ENCODE results near the gene PRKCA. TPM values are rescaled to one million over a fixed set of nuclear protein-coding genes. Genes with fewer than 3 reads are reported as not detected.

PRKCA gene
- polyA plus RNA-seq, 2 donors = 1.2 to 1.3 TPM

GRCh38 chr17:66412857-66413558, 110.6 kb downstream of the PRKCA start:
- Histone ChIP-seq H3K27me3 (ENCODE audit: control insufficient read depth in 1 of 2, insufficient read depth in 2 of 2, low read length in 2 of 2) (no peaks in the 10 kb centered on the region), H3K27ac (ENCODE audit: low read depth in 2 of 2, low read length in 1 of 2) (no peak overlapping the region), H3K36me3 (ENCODE audit: control insufficient read depth in 2 of 2, insufficient read depth in 2 of 2, low read length in 1 of 2) (no peaks in the 10 kb centered on the region), H3K4me1 (ENCODE audit: control insufficient read depth in 2 of 2, insufficient read depth in 2 of 2, low read length in 1 of 2) (peaks cover 0 to 2% of the 10 kb centered on the region in 2 donors), H3K4me3 (ENCODE audit: low read depth in 1 of 2, low read length in 2 of 2) (no peak overlapping the region), H3K9me3 (ENCODE audit: control insufficient read depth in 2 of 2, insufficient read depth in 1 of 2, low read depth in 1 of 2, low read length in 1 of 2) (no peaks in the 10 kb centered on the region)
- WGBS, 2 donors = 87 to 88% methylated on average over 8 of the region's 8 CpGs

GRCh38 chr17:66413559-66414520, 111.4 kb downstream of the PRKCA start:
- 71 to 79% methylated on average over 13 of the region's 13 CpGs for WGBS, 2 donors

GRCh38 chr17:66414561-66415175, 112.3 kb downstream of the PRKCA start:
- Histone ChIP-seq H3K4me1 (ENCODE audit: control insufficient read depth in 2 of 2, insufficient read depth in 2 of 2, low read length in 1 of 2) (peaks cover 0 to 2% of the 10 kb centered on the region in 2 donors), H3K4me3 (ENCODE audit: low read depth in 1 of 2, low read length in 2 of 2) (no peak overlapping the region), H3K27ac (ENCODE audit: low read depth in 2 of 2, low read length in 1 of 2) (no peak overlapping the region), H3K27me3 (ENCODE audit: control insufficient read depth in 1 of 2, insufficient read depth in 2 of 2, low read length in 2 of 2) (no peaks in the 10 kb centered on the region), H3K9me3 (ENCODE audit: control insufficient read depth in 2 of 2, insufficient read depth in 1 of 2, low read depth in 1 of 2, low read length in 1 of 2) (no peaks in the 10 kb centered on the region), H3K36me3 (ENCODE audit: control insufficient read depth in 2 of 2, insufficient read depth in 2 of 2, low read length in 1 of 2) (no peaks in the 10 kb centered on the region)
- WGBS, 2 donors = 63 to 90% methylated on average over 4 of the region's 4 CpGs

More at GRCh38 chr17:66413559-66414520, 111.4 kb downstream of the PRKCA start:
- Histone ChIP-seq H3K36me3 (ENCODE audit: control insufficient read depth in 2 of 2, insufficient read depth in 2 of 2, low read length in 1 of 2) (no peaks in the 10 kb centered on the region), H3K4me3 (ENCODE audit: low read depth in 1 of 2, low read length in 2 of 2) (no peak overlapping the region), H3K27ac (ENCODE audit: low read depth in 2 of 2, low read length in 1 of 2) (no peak overlapping the region), H3K27me3 (ENCODE audit: control insufficient read depth in 1 of 2, insufficient read depth in 2 of 2, low read length in 2 of 2) (no peaks in the 10 kb centered on the region), H3K4me1 (ENCODE audit: control insufficient read depth in 2 of 2, insufficient read depth in 2 of 2, low read length in 1 of 2) (peaks cover 0 to 2% of the 10 kb centered on the region in 2 donors), H3K9me3 (ENCODE audit: control insufficient read depth in 2 of 2, insufficient read depth in 1 of 2, low read depth in 1 of 2, low read length in 1 of 2) (no peaks in the 10 kb centered on the region)

GRCh38 chr17:66415366-66416206, 113.2 kb downstream of the PRKCA start:
- Histone ChIP-seq H3K36me3 (ENCODE audit: control insufficient read depth in 2 of 2, insufficient read depth in 2 of 2, low read length in 1 of 2) (no peaks in the 10 kb centered on the region), H3K9me3 (ENCODE audit: control insufficient read depth in 2 of 2, insufficient read depth in 1 of 2, low read depth in 1 of 2, low read length in 1 of 2) (no peaks in the 10 kb centered on the region), H3K27ac (ENCODE audit: low read depth in 2 of 2, low read length in 1 of 2) (no peak overlapping the region), H3K27me3 (ENCODE audit: control insufficient read depth in 1 of 2, insufficient read depth in 2 of 2, low read length in 2 of 2) (no peaks in the 10 kb centered on the region), H3K4me3 (ENCODE audit: low read depth in 1 of 2, low read length in 2 of 2) (no peak overlapping the region), H3K4me1 (ENCODE audit: control insufficient read depth in 2 of 2, insufficient read depth in 2 of 2, low read length in 1 of 2) (peaks cover 0 to 2% of the 10 kb centered on the region in 2 donors)
- 56 to 63% methylated on average over 11 of the region's 11 CpGs for WGBS, 2 donors

GRCh38 chr17:66416207-66416940, 114.0 kb downstream of the PRKCA start:
- no peaks in the 10 kb centered on the region for H3K9me3 ChIP-seq (ENCODE audit: control insufficient read depth in 2 of 2, insufficient read depth in 1 of 2, low read depth in 1 of 2, low read length in 1 of 2)
- 83 to 84% methylated on average over 12 of the region's 12 CpGs for WGBS, 2 donors
- H3K4me1 ChIP-seq (ENCODE audit: control insufficient read depth in 2 of 2, insufficient read depth in 2 of 2, low read length in 1 of 2) = peaks cover 0 to 2% of the 10 kb centered on the region in 2 donors

GRCh38 chr17:66417300-66417719, 114.9 kb downstream of the PRKCA start:
- WGBS, 2 donors = 54 to 64% methylated on average over 2 of the region's 2 CpGs
- Histone ChIP-seq H3K27ac (ENCODE audit: low read depth in 2 of 2, low read length in 1 of 2) (no peak overlapping the region), H3K36me3 (ENCODE audit: control insufficient read depth in 2 of 2, insufficient read depth in 2 of 2, low read length in 1 of 2) (no peaks in the 10 kb centered on the region), H3K4me3 (ENCODE audit: low read depth in 1 of 2, low read length in 2 of 2) (no peak overlapping the region), H3K27me3 (ENCODE audit: control insufficient read depth in 1 of 2, insufficient read depth in 2 of 2, low read length in 2 of 2) (no peaks in the 10 kb centered on the region), H3K4me1 (ENCODE audit: control insufficient read depth in 2 of 2, insufficient read depth in 2 of 2, low read length in 1 of 2) (peaks cover 0 to 2% of the 10 kb centered on the region in 2 donors), H3K9me3 (ENCODE audit: control insufficient read depth in 2 of 2, insufficient read depth in 1 of 2, low read depth in 1 of 2, low read length in 1 of 2) (no peaks in the 10 kb centered on the region)

More at GRCh38 chr17:66416207-66416940, 114.0 kb downstream of the PRKCA start:
- Histone ChIP-seq H3K36me3 (ENCODE audit: control insufficient read depth in 2 of 2, insufficient read depth in 2 of 2, low read length in 1 of 2) (no peaks in the 10 kb centered on the region), H3K27ac (ENCODE audit: low read depth in 2 of 2, low read length in 1 of 2) (no peak overlapping the region), H3K4me3 (ENCODE audit: low read depth in 1 of 2, low read length in 2 of 2) (no peak overlapping the region), H3K27me3 (ENCODE audit: control insufficient read depth in 1 of 2, insufficient read depth in 2 of 2, low read length in 2 of 2) (no peaks in the 10 kb centered on the region)

GRCh38 chr17:66420961-66421371, 118.6 kb downstream of the PRKCA start:
- 69 to 78% methylated on average over 3 of the region's 3 CpGs for WGBS, 2 donors
- Histone ChIP-seq H3K27me3 (ENCODE audit: control insufficient read depth in 1 of 2, insufficient read depth in 2 of 2, low read length in 2 of 2) (no peaks in the 10 kb centered on the region), H3K9me3 (ENCODE audit: control insufficient read depth in 2 of 2, insufficient read depth in 1 of 2, low read depth in 1 of 2, low read length in 1 of 2) (no peaks in the 10 kb centered on the region), H3K4me1 (ENCODE audit: control insufficient read depth in 2 of 2, insufficient read depth in 2 of 2, low read length in 1 of 2) (no peaks in the 10 kb centered on the region), H3K27ac (ENCODE audit: low read depth in 2 of 2, low read length in 1 of 2) (no peak overlapping the region), H3K4me3 (ENCODE audit: low read depth in 1 of 2, low read length in 2 of 2) (no peak overlapping the region), H3K36me3 (ENCODE audit: control insufficient read depth in 2 of 2, insufficient read depth in 2 of 2, low read length in 1 of 2) (no peaks in the 10 kb centered on the region)

- H3K36me3 ChIP-seq (ENCODE audit: control insufficient read depth in 2 of 2, insufficient read depth in 2 of 2, low read length in 1 of 2) = no peaks in the 10 kb centered on the region
- H3K4me1 ChIP-seq (ENCODE audit: control insufficient read depth in 2 of 2, insufficient read depth in 2 of 2, low read length in 1 of 2) = no peaks in the 10 kb centered on the region
- no peak overlapping the region for H3K4me3 ChIP-seq (ENCODE audit: low read depth in 1 of 2, low read length in 2 of 2)
- no peaks in the 10 kb centered on the region for H3K27me3 ChIP-seq (ENCODE audit: control insufficient read depth in 1 of 2, insufficient read depth in 2 of 2, low read length in 2 of 2)
- H3K27ac ChIP-seq (ENCODE audit: low read depth in 2 of 2, low read length in 1 of 2) = no peak overlapping the region
- no peaks in the 10 kb centered on the region for H3K9me3 ChIP-seq (ENCODE audit: control insufficient read depth in 2 of 2, insufficient read depth in 1 of 2, low read depth in 1 of 2, low read length in 1 of 2)
- 75 to 81% methylated on average over 2 of the region's 2 CpGs for WGBS, 2 donors
These were observed 119.8 kb downstream of the PRKCA start for GRCh38 chr17:66422186-66422585.
